ENCODE results near the gene KRT34. TPM values are rescaled to one million over a fixed set of nuclear protein-coding genes. Genes with fewer than 3 reads are reported as not detected.
"Not testable (repeated sequence)": the region's sequence is repeated elsewhere in the genome, so short reads cannot be mapped to it uniquely, and the experiment has no call there.

The KRT34 gene
- total RNA-seq, 1 donor from 2014 or later = not detected

GRCh38 chr17:41367426-41368075 is 14.6 kb downstream of the KRT34 start:
- DNase-seq (ENCODE audit: low spot score) = no peak

GRCh38 chr17:41366070-41366469 is 16.0 kb downstream of the KRT34 start:
- no peak for DNase-seq (ENCODE audit: low spot score)

- DNase-seq (ENCODE audit: low spot score) = no peak
These were observed 18.2 kb downstream of the KRT34 start for GRCh38 chr17:41363881-41364280.

- no peak for DNase-seq (ENCODE audit: low spot score)
These were observed 21.7 kb downstream of the KRT34 start for GRCh38 chr17:41360296-41360995.

- DNase-seq (ENCODE audit: low spot score) = no peak
These were observed 27.6 kb downstream of the KRT34 start for GRCh38 chr17:41354536-41354935.

GRCh38 chr17:41352597-41353366 is 29.3 kb downstream of the KRT34 start:
- no peak for DNase-seq (ENCODE audit: low spot score)

- no peak for DNase-seq (ENCODE audit: low spot score)
These were observed 30.9 kb downstream of the KRT34 start for GRCh38 chr17:41351177-41351576.

- DNase-seq (ENCODE audit: low spot score) = not testable (repeated sequence)
These were observed 31.7 kb downstream of the KRT34 start, which contains the start of gene KRT33A for GRCh38 chr17:41350381-41350878. Gene KRT33A, minus strand, starts transcription at chr17:41350828. Its CDS starts 61 bp downstream, at chr17:41350767.

- no peak for DNase-seq (ENCODE audit: low spot score)
These were observed 34.0 kb downstream of the KRT34 start for GRCh38 chr17:41347869-41348760.

GRCh38 chr17:41346421-41346820 is 35.7 kb downstream of the KRT34 start:
- not testable (repeated sequence) for DNase-seq (ENCODE audit: low spot score)

- DNase-seq (ENCODE audit: low spot score) = no peak
These were observed 36.1 kb downstream of the KRT34 start for GRCh38 chr17:41345992-41346391.

GRCh38 chr17:41343029-41343428 is 39.1 kb downstream of the KRT34 start:
- DNase-seq (ENCODE audit: low spot score) = no peak

GRCh38 chr17:41340934-41341861 is 40.9 kb downstream of the KRT34 start:
- no peak for DNase-seq (ENCODE audit: low spot score)

GRCh38 chr17:41340494-41340893 is 41.6 kb downstream of the KRT34 start:
- no peak for DNase-seq (ENCODE audit: low spot score)

- DNase-seq (ENCODE audit: low spot score) = no peak
These were observed 42.4 kb downstream of the KRT34 start for GRCh38 chr17:41339571-41340172.

- no peak for DNase-seq (ENCODE audit: low spot score)
These were observed 43.1 kb downstream of the KRT34 start for GRCh38 chr17:41338961-41339485.

- DNase-seq (ENCODE audit: low spot score) = no peak
These were observed 46.4 kb downstream of the KRT34 start for GRCh38 chr17:41335747-41336146.

GRCh38 chr17:41334385-41335305 is 47.5 kb downstream of the KRT34 start:
- peak; percentile 4 for DNase-seq (ENCODE audit: low spot score)
